HepG2 (cell line): Measurements from ENCODE around the gene FOXA3. TPM values are rescaled to one million over a fixed set of nuclear protein-coding genes. Genes with fewer than 3 reads are reported as not detected.

Experiments
- ARNT2 ChIP-seq: sonication (generic); formaldehyde crosslinking; IDR thresholded peaks from 2 replicates; pipeline ENCODE4 v1.8.0; 2022; ENCODE audit warnings: mild to moderate bottlenecking, low read depth, missing genetic modification reagents, moderate library complexity
- CEBPB ChIP-seq: IDR thresholded peaks from 2 replicates; pipeline ENCODE4 v1.6.1; 2011; ENCODE audit warnings: low read depth, low read length, improper control_type of control experiment, borderline replicate concordance
- CEBPG ChIP-seq: IDR thresholded peaks from 2 replicates; pipeline ENCODE4 v1.6.1; 2016
- HDAC1 ChIP-seq: sonication (generic); formaldehyde crosslinking; IDR thresholded peaks from 2 replicates; pipeline ENCODE4 v1.5.1; 2020; ENCODE audit warnings: mild to moderate bottlenecking, missing genetic modification reagents
- MEIS2 ChIP-seq: sonication (generic); formaldehyde crosslinking; IDR thresholded peaks from 2 replicates; pipeline ENCODE4 v1.9.0; 2021; ENCODE audit warnings: mild to moderate bottlenecking, missing genetic modification reagents
- MTA1 ChIP-seq: sonication (generic); formaldehyde crosslinking; IDR thresholded peaks from 2 replicates; pipeline ENCODE4 v1.4.0; 2020; ENCODE audit warnings: missing genetic modification reagents, mild to moderate bottlenecking, borderline replicate concordance
- MTA3 ChIP-seq: sonication (generic); formaldehyde crosslinking; IDR thresholded peaks from 2 replicates; pipeline ENCODE4 v1.4.0; 2020; ENCODE audit warnings: missing genetic modification reagents
- PHF21A ChIP-seq: sonication (generic); formaldehyde crosslinking; IDR thresholded peaks from 2 replicates; pipeline ENCODE4 v1.5.0; 2020; ENCODE audit warnings: mild to moderate bottlenecking, missing genetic modification reagents
- RBFOX2 ChIP-seq: fragments of 200-400 bp; formaldehyde crosslinking; IDR thresholded peaks from 2 replicates; pipeline ENCODE4 v1.6.1; 2017; ENCODE audit warnings: low read depth, mild to moderate bottlenecking, low read length
- REL ChIP-seq: sonication (generic); formaldehyde crosslinking; conservative IDR thresholded peaks from 2 replicates; pipeline ENCODE4 v1.8.0; 2022; ENCODE audit warnings: mild to moderate bottlenecking, missing genetic modification reagents, moderate library complexity
- SKI ChIP-seq: fragments of 450-650 bp; IDR thresholded peaks from one replicate; pipeline ENCODE4 v1.6.1; 2018; ENCODE audit warnings: mild to moderate bottlenecking; ENCODE audit not compliant: partially characterized antibody
- THAP11 ChIP-seq: IDR thresholded peaks from 2 replicates; pipeline ENCODE4 v1.6.1; 2016; ENCODE audit warnings: missing biosample characterization, missing genetic modification reagents
- ZMYM4 ChIP-seq: sonication (generic); formaldehyde crosslinking; IDR thresholded peaks from 2 replicates; pipeline ENCODE4 v1.8.1; 2023; ENCODE audit warnings: mild to moderate bottlenecking, missing genetic modification reagents
- ZNF543 ChIP-seq: sonication (generic); formaldehyde crosslinking; IDR thresholded peaks from 2 replicates; pipeline ENCODE4 v1.4.0; 2020; ENCODE audit warnings: mild to moderate bottlenecking, missing genetic modification reagents
- ZNF777 ChIP-seq: sonication (generic); formaldehyde crosslinking; IDR thresholded peaks from 2 replicates; pipeline ENCODE4 v1.4.0; 2020; ENCODE audit warnings: missing genetic modification reagents
- ZSCAN20 ChIP-seq: sonication (generic); formaldehyde crosslinking; IDR thresholded peaks from 2 replicates; pipeline ENCODE4 v1.4.0; 2020; ENCODE audit warnings: missing genetic modification reagents, mild to moderate bottlenecking, borderline replicate concordance
- polyA plus RNA-seq, 8 experiments: library from polyadenylated mRNA; depleted of rRNA in 3 of 8; stranded (reverse) in 7 of 8; unstranded in 1 of 8; fragments of >200 nt; fragmentation: Illumina TruSeq in 4 of 8; extraction: Trizol in 4 of 8; gene quantifications; 2 replicates each; pipeline versions ENCODE4 v1.2.1 to v1.2.3, GENCODE V29; 2011 to 2016; ENCODE audit warnings: low read depth in 4 of 8, missing spikeins in 1 of 8, mixed read lengths in 1 of 8; ENCODE audit not compliant: insufficient read depth in 1 of 8
- total RNA-seq, 5 experiments: library from RNA; depleted of rRNA; stranded (reverse); fragments of >200 nt; fragmentation: Illumina TruSeq; extraction: Trizol; gene quantifications; 2 replicates each; pipeline ENCODE4 v1.2.3, GENCODE V29; 2016; ENCODE audit warnings: low read depth in 1 of 5
- TF ChIP-seq, protein P1 (sequence below): sonication (generic); formaldehyde crosslinking; IDR thresholded peaks from 2 replicates; pipeline ENCODE4 v1.4.0; 2020; ENCODE audit warnings: missing genetic modification reagents, borderline replicate concordance
- TF ChIP-seq, protein P2 (sequence below): sonication (generic); formaldehyde crosslinking; IDR thresholded peaks from 2 replicates; pipeline ENCODE4 v1.4.0; 2020; ENCODE audit warnings: missing genetic modification reagents
- TF ChIP-seq, protein P3 (sequence below): sonication (generic); formaldehyde crosslinking; IDR thresholded peaks from 2 replicates; pipeline ENCODE4 v1.9.0; 2022; ENCODE audit warnings: missing genetic modification reagents, mild to moderate bottlenecking, borderline replicate concordance
- TF ChIP-seq, protein P4 (sequence below): IDR thresholded peaks from 2 replicates; pipeline ENCODE4 v1.6.1; 2012; ENCODE audit warnings: inconsistent platforms
- TF ChIP-seq, protein P5 (sequence below): IDR thresholded peaks from 2 replicates; pipeline ENCODE4 v1.4.0; 2020; ENCODE audit warnings: mild to moderate bottlenecking, missing genetic modification reagents

Gene FOXA3
- total and polyA plus RNA-seq, 2 of the 13 experiments (the other 11 are each of a cell fraction or from before 2014, with no cell fraction given), result 29.8 to 47.6 TPM

DNA sequence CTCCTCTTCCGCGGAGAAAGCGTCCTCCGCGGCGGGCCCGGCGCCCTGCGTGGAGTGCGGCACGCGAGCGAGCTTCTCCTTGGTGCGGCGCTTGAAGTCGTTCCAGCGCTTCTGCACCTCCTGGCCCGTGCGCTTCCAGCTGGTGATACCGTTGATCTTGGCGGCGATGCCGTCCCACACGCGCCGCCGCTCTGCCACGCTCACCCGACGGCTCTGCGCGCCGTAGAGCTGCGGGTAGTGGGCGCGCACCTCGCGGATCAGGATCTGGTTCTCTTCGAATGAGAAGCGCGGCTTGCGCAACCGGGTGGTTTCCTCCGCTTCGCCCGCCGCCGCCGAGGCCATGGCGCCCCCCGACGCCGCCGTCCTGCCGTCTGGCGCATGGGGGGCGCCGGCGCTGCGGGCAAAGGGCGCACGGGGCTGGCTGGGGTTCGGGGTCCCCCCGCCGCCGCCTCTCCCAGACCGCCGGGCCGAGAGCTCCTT lies 37.3 kb downstream of the FOXA3 start (continued):
- TF ChIP-seq, protein P1, sequence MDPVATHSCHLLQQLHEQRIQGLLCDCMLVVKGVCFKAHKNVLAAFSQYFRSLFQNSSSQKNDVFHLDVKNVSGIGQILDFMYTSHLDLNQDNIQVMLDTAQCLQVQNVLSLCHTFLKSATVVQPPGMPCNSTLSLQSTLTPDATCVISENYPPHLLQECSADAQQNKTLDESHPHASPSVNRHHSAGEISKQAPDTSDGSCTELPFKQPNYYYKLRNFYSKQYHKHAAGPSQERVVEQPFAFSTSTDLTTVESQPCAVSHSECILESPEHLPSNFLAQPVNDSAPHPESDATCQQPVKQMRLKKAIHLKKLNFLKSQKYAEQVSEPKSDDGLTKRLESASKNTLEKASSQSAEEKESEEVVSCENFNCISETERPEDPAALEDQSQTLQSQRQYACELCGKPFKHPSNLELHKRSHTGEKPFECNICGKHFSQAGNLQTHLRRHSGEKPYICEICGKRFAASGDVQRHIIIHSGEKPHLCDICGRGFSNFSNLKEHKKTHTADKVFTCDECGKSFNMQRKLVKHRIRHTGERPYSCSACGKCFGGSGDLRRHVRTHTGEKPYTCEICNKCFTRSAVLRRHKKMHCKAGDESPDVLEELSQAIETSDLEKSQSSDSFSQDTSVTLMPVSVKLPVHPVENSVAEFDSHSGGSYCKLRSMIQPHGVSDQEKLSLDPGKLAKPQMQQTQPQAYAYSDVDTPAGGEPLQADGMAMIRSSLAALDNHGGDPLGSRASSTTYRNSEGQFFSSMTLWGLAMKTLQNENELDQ (CRISPR knock-in tag), result peak; percentile 48; the same call in 1 of the 2 replicates
- TF ChIP-seq SKI (peak; percentile 58), ARNT2 (CRISPR knock-in tag) (no peak), THAP11 (0 out of 2 replicates have a peak, but pooled peaks have one; percentile 44), ZNF543 (CRISPR knock-in tag) (peak; percentile 26; the same call in 1 of the 2 replicates), ZNF777 (CRISPR knock-in tag) (peak; percentile 99), MTA1 (CRISPR knock-in tag) (peak; percentile 67; the same call in 1 of the 2 replicates), REL (CRISPR knock-in tag) (no peak), RBFOX2 (peak; percentile 62), PHF21A (CRISPR knock-in tag) (0 out of 2 replicates have a peak, but pooled peaks have one; percentile 27), ZSCAN20 (CRISPR knock-in tag) (0 out of 2 replicates have a peak, but pooled peaks have one; percentile 49), HDAC1 (CRISPR knock-in tag) (peak; percentile 20; the same call in 1 of the 2 replicates), CEBPB (peak; percentile 93), MTA3 (CRISPR knock-in tag) (no peak), ZMYM4 (CRISPR knock-in tag) (no peak), MEIS2 (CRISPR knock-in tag) (0 out of 2 replicates have a peak, but pooled peaks have one; percentile 19), CEBPG (CRISPR knock-in tag) (peak; percentile 92)
- TF ChIP-seq, protein P2, sequence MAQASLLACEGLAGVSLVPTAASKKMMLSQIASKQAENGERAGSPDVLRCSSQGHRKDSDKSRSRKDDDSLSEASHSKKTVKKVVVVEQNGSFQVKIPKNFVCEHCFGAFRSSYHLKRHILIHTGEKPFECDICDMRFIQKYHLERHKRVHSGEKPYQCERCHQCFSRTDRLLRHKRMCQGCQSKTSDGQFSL (CRISPR knock-in tag), result 0 out of 2 replicates have a peak, but pooled peaks have one; percentile 27
- TF ChIP-seq, protein P3, sequence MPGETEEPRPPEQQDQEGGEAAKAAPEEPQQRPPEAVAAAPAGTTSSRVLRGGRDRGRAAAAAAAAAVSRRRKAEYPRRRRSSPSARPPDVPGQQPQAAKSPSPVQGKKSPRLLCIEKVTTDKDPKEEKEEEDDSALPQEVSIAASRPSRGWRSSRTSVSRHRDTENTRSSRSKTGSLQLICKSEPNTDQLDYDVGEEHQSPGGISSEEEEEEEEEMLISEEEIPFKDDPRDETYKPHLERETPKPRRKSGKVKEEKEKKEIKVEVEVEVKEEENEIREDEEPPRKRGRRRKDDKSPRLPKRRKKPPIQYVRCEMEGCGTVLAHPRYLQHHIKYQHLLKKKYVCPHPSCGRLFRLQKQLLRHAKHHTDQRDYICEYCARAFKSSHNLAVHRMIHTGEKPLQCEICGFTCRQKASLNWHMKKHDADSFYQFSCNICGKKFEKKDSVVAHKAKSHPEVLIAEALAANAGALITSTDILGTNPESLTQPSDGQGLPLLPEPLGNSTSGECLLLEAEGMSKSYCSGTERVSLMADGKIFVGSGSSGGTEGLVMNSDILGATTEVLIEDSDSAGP (CRISPR knock-in tag), result peak; percentile 46; the same call in 1 of the 2 replicates
- TF ChIP-seq, protein P4, sequence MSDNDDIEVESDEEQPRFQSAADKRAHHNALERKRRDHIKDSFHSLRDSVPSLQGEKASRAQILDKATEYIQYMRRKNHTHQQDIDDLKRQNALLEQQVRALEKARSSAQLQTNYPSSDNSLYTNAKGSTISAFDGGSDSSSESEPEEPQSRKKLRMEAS, result peak; percentile 65; the same call in 1 of the 2 replicates
- TF ChIP-seq, protein P5, sequence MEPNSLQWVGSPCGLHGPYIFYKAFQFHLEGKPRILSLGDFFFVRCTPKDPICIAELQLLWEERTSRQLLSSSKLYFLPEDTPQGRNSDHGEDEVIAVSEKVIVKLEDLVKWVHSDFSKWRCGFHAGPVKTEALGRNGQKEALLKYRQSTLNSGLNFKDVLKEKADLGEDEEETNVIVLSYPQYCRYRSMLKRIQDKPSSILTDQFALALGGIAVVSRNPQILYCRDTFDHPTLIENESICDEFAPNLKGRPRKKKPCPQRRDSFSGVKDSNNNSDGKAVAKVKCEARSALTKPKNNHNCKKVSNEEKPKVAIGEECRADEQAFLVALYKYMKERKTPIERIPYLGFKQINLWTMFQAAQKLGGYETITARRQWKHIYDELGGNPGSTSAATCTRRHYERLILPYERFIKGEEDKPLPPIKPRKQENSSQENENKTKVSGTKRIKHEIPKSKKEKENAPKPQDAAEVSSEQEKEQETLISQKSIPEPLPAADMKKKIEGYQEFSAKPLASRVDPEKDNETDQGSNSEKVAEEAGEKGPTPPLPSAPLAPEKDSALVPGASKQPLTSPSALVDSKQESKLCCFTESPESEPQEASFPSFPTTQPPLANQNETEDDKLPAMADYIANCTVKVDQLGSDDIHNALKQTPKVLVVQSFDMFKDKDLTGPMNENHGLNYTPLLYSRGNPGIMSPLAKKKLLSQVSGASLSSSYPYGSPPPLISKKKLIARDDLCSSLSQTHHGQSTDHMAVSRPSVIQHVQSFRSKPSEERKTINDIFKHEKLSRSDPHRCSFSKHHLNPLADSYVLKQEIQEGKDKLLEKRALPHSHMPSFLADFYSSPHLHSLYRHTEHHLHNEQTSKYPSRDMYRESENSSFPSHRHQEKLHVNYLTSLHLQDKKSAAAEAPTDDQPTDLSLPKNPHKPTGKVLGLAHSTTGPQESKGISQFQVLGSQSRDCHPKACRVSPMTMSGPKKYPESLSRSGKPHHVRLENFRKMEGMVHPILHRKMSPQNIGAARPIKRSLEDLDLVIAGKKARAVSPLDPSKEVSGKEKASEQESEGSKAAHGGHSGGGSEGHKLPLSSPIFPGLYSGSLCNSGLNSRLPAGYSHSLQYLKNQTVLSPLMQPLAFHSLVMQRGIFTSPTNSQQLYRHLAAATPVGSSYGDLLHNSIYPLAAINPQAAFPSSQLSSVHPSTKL (CRISPR knock-in tag), result 0 out of 2 replicates have a peak, but pooled peaks have one; percentile 8
